Stimulated activated CD4-positive, alpha-beta T cell treated with anti-CD3 and anti-CD28 coated beads, Interleukin-4, amount 100 ng/mL, for 24 hours (primary cell): Measurements from ENCODE around the gene PAMR1.
"Not testable (repeated sequence)": the region's sequence is repeated elsewhere in the genome, so short reads cannot be mapped to it uniquely, and the experiment has no call there.

Experiments
- DNase-seq: peaks from one replicate; pipeline ENCODE4 v3.0.0-alpha.2; 2020

Gene PAMR1, protein sequence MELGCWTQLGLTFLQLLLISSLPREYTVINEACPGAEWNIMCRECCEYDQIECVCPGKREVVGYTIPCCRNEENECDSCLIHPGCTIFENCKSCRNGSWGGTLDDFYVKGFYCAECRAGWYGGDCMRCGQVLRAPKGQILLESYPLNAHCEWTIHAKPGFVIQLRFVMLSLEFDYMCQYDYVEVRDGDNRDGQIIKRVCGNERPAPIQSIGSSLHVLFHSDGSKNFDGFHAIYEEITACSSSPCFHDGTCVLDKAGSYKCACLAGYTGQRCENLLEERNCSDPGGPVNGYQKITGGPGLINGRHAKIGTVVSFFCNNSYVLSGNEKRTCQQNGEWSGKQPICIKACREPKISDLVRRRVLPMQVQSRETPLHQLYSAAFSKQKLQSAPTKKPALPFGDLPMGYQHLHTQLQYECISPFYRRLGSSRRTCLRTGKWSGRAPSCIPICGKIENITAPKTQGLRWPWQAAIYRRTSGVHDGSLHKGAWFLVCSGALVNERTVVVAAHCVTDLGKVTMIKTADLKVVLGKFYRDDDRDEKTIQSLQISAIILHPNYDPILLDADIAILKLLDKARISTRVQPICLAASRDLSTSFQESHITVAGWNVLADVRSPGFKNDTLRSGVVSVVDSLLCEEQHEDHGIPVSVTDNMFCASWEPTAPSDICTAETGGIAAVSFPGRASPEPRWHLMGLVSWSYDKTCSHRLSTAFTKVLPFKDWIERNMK

DNA sequence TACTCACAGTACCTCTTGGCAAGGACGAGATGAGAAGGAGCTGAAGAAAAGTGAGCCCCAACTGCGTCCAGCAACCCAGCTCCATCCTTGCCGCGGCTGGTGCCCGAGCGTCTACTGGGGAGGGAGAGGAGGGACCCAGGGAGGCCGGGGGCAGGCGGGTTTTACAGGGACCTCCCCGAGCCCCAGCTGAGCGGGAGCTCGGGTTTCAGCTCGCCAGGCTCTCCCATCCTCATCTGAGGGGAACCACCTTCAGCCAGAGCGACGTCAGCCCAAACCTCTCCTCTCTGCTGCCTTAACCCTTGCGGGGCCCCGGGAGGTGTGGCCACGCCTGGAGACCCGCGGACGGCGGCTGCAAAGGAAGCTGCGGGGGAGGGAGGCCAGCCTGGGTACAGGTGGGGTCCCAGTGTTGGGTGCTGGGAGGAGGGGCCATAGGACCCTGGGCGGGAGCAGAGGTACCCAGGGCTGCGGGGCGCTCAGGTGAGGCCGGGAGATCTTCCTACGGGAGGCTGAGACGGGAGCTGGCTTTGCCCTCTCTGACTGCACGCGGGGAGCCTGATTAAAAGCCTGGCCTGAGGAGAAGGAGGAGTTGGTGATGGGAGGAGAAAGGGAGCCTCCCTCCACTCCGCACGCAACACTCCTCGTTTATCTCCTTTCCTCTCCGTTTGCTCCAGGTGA, at the start of gene PAMR1:
Gene PAMR1, minus strand, starts transcription at position 116 of the 675 bp plus-strand sequence. Its CDS starts 31 bp downstream, at position 85.
- DNase-seq = no peak

DNA sequence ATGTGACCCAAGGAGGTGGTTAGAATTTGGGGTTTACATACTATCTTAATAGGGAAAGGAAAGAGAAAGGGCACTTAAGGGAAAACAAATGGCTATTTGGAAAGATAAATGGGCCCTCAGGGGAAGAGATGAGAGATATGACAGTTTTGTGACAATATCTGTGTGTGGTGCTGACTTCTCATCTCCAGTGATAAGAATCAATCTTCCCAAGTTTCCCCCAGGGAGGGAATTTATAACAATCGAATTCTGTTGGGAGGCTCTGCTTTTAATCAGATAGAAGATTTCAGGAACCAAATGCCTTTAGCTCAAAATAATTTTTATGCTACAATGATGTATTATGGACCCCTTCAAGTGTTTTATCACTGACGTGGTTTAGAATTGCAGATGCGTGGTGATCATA, 46.3 kb upstream of the PAMR1 start:
- DNase-seq = no peak

DNA sequence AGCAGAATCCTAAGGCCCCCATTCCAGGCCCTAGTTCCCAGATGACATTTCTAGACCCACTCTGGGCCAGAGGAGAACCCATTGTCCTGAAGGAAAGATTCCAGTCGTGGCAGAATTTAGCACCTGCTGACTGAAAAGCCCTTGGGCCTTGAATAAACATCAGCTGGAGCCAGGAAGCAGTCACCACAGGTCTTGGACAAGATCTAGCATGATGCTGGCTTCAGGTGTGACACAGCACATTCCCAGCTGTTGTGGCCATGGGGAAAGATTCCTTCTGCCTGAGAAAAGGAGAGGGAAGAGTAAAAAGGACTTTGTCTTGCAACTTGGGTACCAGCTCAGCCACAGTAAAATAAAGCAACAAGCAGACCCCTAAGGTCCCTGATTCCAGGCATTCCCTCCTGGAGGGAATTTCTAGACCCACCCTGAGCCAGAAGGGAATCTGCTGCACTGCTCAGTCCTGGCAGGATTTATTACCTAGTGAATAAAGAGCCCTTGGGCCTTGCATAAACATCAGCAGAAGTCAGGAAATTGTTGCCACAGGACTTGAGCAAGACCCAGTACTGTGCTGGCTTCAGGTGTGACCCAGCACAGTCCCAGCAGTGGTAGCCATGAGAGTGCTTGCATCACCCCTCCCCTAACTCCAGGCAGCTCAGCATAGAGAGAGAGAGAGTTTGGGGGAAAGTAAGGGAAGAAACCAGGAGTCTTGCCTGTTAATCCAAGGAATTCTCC, 42.5 kb upstream of the PAMR1 start:
- no peak for DNase-seq

DNA sequence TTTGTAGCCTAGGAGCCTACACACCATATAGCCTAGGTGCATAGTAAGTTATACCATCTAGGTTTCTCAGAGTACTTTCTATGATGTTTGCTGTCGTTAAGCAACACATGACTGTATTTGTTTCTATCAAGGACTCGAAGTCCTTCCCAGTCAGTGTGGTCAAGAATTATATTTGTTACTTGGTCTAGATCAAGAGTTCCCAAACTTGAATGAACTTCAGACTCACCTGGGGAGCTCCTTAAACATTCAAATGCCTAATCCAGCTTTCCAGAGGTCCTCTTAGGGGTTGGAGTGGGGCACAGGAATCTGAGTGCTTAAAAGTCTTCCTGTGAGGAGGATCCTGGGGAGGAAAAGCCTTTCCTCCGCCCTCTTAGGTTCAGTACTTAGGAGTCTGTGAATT, 41.5 kb upstream of the PAMR1 start:
- DNase-seq = no peak

DNA sequence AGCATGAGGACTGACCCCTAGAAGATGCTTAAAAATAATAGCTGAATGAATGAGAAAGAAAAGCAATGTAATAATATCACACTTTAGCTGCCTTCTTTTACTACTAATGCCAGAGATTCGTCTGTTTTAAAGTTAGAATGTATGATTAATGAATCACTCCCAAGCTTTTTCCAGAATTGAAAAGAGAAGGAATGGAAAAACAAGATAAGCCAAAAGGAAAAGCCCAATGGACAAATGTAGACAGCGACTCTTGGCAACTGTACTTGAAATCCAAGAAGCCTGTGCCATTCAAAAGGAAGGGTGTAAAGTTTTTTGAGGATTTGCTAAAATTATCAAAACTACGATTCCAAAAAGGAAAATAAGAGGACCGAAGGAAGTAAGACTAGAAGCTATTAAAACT, 40.8 kb upstream of the PAMR1 start:
- no peak for DNase-seq

DNA sequence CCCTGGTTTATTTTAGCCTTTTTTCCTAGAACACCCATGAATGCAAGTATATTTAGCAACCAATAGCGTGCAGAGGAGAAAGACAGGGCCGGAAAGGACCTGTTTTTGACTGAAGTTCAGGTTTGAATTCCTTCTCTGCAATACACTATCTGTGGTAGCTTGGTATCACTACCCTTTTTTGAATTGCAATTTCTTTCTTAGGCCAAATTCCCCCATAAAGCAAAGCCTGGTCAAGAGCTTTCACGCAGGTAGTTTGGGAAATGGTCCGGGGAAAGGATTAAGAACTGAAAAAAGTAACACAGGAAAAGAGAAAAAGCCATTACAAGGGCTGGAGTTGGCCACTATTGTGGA, 38.8 kb upstream of the PAMR1 start:
- DNase-seq = no peak

DNA sequence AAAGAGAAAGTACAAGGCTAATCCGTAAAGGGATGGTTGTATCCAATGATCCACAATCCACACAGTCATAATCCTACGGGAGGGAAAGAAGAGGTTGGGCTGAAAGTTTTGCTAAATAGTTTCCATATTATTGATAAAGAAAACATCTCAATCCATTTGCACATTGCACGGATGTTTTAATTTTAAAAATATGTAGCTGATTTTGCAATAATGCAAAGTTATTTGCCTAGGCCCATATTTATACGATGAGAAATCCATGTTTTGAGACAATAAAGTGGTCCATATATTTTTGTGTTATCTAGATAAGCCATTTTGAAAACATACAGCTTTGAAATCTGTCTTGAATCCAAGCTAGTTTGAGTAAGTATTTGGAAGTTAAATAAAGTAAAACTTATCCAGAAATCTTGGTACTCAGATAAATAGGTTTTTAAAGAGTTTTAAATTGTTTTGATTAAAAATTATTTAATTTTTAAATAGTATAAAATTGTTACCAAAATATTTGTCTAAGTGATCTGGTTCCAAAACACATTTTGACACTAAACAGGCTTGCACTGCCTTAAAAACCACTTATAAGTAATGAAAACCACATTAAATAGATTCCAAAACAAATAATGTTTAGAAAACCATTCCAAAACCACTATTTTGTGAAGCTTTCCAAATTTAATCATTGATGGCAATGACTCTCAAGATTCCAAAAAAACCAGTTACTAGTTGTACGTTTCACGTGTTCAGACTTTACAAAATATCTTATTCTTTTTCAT, 38.2 kb upstream of the PAMR1 start:
- DNase-seq = no peak

DNA sequence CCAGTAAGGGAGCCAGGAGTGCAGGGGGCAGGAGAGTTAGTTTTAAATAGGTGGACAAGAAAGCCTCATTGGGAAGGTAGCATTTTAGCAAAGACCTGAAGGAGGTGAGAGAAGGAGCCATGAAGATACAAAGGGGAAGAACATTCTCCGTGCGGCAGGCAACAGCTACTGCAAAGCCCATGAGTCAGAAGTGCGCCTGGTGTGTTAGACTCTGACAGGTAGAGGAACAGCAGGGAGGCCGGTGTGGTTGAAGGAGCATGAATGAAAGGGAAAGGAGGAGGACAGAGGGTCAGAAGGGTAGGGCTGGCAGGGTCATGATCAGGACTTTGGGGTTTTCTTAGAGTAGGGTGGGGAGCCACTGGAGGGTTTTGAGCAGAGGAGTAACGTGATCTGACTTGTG, 34.5 kb upstream of the PAMR1 start:
- DNase-seq = no peak

DNA sequence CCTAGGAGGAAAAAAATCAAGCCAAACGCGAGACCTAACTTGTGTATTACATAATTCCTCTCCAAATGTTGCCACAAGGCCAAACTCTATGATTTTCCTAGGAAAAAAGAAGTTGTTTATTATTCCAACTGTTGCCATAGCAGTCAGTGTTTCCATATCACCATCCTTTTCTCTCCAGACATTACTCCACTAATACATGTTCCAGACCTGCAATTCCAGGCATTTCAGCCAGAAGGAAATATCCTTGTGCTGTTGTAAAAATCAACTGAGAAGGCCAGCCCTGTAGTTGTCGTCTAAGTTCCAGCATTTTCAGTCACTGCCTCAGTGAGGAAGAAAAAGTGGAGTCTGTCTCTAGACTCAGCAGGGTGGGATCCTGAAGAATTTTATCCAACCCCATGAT, 33.1 kb upstream of the PAMR1 start:
- no peak for DNase-seq

DNA sequence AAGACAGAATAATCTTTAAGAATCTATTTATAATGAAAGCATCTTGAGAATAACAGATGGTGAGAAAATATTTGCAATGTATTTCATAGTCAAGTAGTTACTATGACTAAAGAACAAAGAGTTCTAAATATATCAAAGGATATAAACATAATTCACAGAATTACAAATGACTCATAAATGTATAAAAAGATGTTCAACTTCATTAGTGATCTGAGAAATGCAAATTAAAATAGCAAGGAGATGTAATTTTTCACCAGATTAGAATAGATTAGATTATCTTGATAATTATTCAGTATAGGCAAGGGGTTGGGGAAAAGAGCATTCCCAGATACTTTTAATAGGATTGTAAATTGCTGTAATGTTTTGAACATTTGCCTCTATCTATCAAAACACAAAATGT, 30.1 kb upstream of the PAMR1 start:
- DNase-seq = no peak

DNA sequence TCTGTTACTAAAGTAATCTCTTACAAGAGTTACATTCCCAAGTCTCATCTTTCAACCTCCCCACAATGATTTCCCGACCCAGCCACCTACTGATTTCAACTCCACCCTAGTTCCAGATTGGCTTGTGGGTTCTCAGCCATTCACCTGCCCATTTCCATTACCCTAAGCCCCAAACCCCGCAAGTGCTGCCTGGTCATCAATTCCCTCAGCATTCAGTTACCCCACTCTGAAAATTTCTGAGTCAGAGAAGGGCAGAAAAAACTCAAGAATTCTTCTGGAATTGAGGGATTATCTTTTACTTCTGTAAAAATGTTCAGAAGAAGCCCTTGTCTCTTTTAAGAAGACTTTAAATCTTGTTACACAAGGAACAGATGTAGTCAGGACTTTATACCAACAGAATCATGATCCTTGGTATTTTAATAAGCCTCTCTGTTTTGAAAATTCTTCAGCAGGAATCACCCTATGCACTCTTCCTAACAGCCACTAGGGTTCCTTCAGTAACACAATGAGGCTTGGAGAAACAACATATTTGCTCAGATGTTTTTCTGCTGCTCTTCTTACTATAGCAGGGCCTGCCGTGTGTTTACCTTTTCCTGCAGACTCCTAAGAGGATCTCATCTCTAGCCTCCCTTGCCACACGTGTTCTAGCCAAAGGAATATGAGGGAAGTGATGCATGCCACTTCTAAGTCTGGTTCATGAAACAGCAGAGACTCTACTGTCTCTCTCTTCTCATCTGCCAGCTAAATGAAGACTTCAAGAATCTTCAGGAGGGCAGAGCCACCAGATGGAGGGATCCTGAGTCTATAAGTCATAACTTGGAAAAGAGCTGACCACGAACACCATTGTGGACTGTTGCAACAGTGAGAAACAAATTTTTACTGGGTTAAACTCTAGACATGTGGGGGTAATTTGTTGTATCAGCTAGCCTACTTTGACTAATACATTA, 29.3 kb upstream of the PAMR1 start:
- no peak for DNase-seq

DNA sequence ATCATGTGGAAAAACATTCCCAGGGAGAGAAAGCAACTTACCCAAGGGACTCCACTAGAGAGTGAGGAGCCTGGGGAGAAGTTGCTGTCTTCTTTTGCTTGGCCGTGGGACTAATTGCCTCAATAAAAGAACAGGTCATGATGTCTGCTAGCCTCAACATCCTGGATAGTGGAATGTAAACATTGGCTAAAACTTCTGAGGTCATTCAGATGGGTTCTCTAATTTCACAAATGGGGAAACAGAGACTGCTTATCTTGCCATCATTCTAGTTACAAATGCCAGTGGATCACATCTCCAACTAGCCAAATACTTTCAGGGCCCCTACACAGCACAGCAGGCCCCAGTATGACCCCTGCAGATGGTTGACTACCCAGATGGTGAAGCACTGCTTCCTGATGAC, 28.4 kb upstream of the PAMR1 start:
- DNase-seq = no peak

DNA sequence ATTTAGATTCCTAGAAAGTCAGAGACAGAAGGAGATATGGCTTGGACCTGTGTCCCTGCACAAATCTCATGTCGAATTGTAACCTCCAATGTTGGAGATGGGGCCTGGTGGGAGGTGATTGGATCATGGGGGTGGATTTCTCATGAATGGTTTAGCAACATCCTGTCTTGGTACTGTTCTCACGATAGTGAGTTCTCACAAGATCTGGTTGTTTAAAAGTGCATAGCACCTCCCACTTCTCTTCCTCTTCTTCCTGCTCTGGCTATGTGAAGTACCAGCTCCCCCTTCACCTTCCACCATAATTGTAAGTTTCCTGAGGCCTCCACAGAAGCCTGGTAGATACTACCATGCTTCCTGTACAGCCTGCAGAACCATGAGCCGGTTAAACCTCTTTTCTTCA, 27.6 kb upstream of the PAMR1 start:
- no peak for DNase-seq

DNA sequence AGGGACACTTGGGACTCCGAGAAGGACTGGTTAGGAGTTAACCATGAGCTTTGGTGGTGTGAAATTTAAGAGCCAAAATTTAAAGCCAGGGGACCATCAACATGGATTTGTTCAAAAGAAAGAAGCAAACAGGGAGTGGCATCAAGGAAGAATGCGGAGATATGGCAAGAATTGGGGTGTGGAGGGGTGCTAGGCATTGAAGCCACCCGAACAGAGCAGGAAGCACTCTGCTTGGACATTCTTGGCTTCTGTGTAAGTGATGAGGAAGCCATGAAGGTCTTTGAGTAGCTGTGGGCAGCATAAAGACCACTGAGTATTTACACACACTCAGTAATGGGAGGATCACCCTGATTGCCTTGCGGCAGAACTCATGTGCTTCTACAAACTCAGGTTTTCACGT, 27.2 kb upstream of the PAMR1 start:
- DNase-seq = no peak

DNA sequence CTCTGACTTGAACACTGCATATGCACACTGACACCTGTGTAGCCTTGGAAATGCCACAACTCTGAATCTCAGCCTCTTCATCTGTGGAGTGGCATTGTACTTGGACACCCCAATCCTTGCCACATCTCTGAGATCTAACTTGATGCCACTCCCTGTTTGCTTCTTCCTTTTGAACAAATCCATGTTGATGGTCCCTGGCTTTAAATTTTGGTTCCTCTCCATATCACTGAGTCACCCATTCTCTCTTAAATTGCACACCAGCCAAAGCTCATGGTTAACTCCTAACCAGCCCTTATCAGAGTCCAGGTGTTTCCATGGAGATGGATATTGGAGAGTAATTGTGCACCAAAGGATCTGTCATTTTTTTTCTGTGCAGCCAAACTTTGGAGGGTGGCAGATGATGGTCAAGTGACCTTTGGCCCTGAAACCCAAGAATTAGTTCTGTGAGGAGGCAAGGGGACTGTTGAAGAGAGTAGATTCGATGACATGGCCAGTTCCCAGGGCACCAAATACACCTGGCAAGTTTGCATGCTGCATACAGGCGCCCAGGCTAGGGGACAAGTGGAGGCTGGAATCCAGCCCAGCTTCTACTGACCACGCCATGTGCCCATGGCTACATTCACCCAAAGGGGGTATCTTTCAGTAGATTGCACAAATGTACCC, 25.1 kb upstream of the PAMR1 start:
- no peak for DNase-seq

DNA sequence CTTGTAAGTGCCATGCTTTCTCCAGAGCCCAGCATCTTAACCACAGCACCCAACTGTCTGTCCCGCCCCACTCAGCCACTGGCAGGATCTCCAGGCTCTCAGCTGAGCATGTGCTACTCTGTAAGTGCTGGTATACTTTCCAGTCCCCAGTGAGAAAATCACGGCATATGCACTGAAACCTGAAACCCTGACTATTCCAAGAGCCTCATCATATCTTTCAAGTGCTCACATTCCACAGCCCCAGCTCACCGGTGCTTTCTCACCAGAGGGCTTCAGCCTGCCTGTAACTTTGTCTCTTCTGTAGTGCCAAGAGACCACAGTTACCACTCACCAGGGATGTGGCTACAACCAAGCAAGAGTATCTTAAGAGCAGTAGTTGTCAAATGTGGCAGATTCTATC, 24.4 kb upstream of the PAMR1 start:
- DNase-seq = no peak

DNA sequence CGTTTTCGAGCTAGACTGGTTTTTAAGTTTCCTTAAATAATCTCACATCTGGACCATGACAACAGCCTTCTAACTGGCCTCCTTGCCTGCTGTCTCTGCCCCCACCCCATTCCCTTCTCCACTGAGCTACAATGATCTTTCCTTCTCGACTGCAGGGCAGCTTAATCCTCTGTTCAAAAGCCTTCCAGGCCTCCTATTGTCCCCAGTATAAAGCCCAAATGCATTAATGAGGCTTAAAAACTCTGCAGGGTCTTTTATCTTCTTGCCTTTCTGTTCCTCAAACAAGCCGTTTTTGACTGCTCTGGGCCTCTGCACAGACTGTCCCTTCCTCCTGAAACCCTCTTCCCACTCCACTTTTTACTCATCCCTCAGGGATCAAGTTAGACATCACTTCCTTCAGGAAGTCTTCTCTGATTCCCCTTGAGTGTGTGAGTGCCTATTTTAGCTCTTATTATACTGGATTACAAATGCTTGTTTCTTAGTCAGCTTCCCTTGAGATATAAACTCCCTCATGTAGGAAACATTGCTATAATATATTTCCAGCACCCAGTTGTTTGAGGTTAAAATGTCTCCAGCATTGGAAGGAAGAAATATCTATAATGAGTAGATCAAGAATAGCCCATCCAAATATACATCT, 23.6 kb upstream of the PAMR1 start:
- DNase-seq = no peak

DNA sequence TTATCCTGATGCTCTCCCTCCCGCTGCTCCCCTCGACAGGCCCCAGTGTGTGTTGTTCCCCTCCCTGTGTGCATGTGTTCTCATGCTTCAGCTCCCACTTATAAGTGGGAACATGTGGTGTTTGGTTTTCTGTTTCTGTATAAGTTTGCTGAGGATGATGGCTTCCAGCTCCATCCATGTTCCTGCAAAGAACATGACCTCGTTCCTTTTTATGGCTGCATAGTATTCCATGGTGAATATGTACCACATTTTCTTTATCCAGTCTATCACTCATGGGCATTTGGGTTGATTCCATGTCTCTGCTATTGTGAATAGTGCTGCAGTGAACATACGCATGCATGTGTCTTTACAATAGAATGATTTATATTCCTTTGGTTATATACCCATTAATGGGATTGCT, 22.6 kb upstream of the PAMR1 start:
- DNase-seq = not testable (repeated sequence)

DNA sequence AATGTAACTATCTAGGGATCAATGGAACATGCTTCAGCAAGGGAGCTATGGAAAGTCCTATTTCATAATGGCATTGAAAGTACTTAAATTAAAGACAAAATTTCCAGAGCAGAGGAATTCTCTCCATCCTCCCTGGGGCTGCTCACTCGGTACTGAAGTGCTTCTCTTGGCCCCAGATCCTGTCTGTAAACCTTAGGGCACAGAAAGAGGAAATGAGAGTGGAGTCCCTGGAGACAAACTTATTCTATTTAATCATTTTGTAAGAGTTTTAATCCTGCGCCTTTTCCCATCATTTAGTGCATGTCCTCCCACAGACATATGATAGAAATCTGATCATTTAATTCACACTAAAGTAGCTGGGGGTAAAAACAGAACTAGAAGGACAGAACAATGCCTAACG, 20.9 kb upstream of the PAMR1 start:
- DNase-seq = no peak

DNA sequence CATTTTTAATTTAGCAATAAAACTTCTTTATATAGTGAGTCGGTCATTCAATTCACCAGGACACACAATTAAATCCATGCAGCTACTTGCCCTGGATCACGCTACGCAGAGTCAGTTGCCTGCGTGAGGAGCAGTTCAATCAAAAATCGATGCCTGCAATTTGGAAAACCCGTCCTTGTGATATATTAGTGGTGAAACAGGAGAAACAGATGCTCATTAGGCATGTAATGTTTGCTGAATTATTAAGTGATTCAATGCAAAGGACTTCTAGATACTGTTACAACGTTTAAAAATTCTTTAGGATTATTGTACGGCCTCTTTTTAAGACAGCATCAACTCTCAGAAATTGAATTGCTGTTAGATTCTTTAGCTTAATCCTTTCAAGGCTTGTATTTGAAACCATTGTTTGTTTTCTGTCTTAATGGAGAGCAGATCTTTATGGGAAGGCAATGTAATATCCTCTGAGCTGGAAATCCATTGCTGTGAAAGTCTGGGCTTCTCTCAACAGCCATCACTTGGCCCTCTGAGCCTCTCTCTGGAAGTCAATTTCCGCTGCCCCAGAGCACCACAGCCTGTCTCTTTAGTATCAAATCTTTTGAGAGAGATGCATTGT, 20.1 kb upstream of the PAMR1 start:
- DNase-seq = no peak
